Motor neuron (in vitro differentiated cells): Measurements from ENCODE around the gene PGK2. TPM values are rescaled to one million over a fixed set of nuclear protein-coding genes. Genes with fewer than 3 reads are reported as not detected.

Experiments used
- ATAC-seq, 8 experiments: fragments of 200-7000 bp; cut with Tn5 transposase; replicated peaks in 6 of 8; 2 replicates each; pipeline ENCODE4 v1.8.0; 2021; ENCODE audit warnings: mild to moderate bottlenecking in 8 of 8, moderate library complexity in 8 of 8
- H3K27ac ChIP-seq, 2 donors: fragments of 250-450 bp; sonication (Bioruptor Pico); 2 replicates each; pipeline ENCODE4 v1.9.0; 2021; ENCODE audit warnings: antibody characterized with exemption in 2 of 2, mild to moderate bottlenecking in 2 of 2, moderate library complexity in 1 of 2
- H3K4me1 ChIP-seq, 2 donors: fragments of 250-450 bp; sonication (Bioruptor Pico); replicated peaks in 1 of 2; 2 replicates each; pipeline ENCODE4 v1.6.1; 2021; ENCODE audit warnings: antibody characterized with exemption in 2 of 2, mild to moderate bottlenecking in 2 of 2, moderate library complexity in 1 of 2
- H3K4me3 ChIP-seq, 5 donors: fragments of 250-450 bp; sonication (Bioruptor Pico); 2 replicates each; pipeline ENCODE4 v1.9.0; 2021; ENCODE audit warnings: antibody characterized with exemption in 5 of 5, mild to moderate bottlenecking in 5 of 5, moderate library complexity in 4 of 5
- WGBS, 10 experiments: fragments of 450-650 bp; shearing (Covaris generic); methylation state at CpG; one replicate each; pipeline ENCODE4 v1.0.0; 2022; 5-methylcytosine and 5-hydroxymethylcytosine counted together
- in situ Hi-C, 9 experiments: fragments of 400-800 bp; cut with MboI; loops; one replicate each; pipeline ENCODE4 v1.15.0; 2021; ENCODE audit warnings: low sequenced_read_pairs in 9 of 9, low pct_unique_long_range_greater_than_20kb in 2 of 9; ENCODE audit not compliant: unreplicated experiment in 9 of 9
- total RNA-seq, 8 experiments: library from RNA; unstranded; fragments of 300-600 nt; gene quantifications; 2 replicates each; pipeline versions ENCODE4 v1.2.3 to v1.2.4, GENCODE V29; 2022

Gene PGK2
- total RNA-seq, 8 experiments from 2014 or later = 0.33 TPM; not detected in 7

GRCh38 chr6:49782725-49783124, 4.4 kb downstream of the PGK2 start:
- Histone ChIP-seq H3K4me3 (no peak overlapping the region), H3K27ac (no peak overlapping the region), H3K4me1 (no peaks in the 10 kb centered on the region)
- WGBS, 10 experiments = 34 to 100% (median 93%) methylated on average over 2 to 7 of the region's 7 CpGs; no CpG with 5 or more reads in 1 of the 10 experiments
- in situ Hi-C loops = no loop called here
- no peak for ATAC-seq

DNA sequence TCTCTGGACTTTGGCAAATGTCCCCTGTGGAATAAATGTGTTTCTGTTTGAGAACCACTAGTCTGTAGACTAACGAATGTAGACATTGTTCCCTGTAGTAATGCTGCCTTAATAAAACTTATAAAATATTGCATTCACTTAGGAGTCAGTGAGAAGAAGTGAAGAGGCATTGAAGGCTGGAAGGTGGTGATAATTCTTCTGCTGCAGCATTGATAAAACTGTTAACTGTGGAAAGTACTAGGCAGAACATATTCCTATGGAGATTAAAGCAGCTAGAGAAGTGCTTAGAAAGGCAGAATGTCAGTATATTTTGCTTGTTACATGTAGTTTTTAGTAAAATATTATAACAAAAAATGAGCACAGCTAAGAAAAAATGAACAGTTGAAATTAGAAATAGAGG, 4.8 kb downstream of the PGK2 start:
- H3K4me3 ChIP-seq = no peak overlapping the region
- H3K27ac ChIP-seq = no peak overlapping the region
- in situ Hi-C loops = no loop called here
- H3K4me1 ChIP-seq = no peaks in the 10 kb centered on the region
- 0 to 100% (median 67%) methylated on average over 1 of the region's 1 CpG; no CpG with 5 or more reads in 3 of the 10 experiments for WGBS, 10 experiments
- ATAC-seq = no peak

DNA sequence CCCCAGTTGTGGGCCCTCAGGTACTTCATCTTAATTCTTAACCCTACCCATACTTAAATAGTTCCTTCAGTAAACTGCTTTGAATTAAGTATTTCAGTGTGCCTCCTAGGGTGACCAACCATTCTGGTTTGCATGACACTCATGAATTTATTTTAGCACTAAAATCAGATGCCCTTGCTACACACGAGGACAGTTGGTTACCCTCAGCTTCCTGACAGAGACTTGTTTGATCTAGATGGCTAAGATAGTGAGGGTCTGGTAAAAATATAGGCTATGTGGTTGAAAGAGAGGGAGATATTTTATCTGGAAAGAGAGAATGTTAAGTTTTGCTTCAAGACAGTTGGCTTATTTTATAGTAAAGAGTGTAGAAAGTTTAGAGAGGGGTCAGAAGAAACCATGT, 10.6 kb downstream of the PGK2 start:
- WGBS, 10 experiments = 0 to 67% (median 48%) methylated on average over 1 of the region's 1 CpG; no CpG with 5 or more reads in 4 of the 10 experiments
- ATAC-seq = no peak
- in situ Hi-C loops = no loop called here
- no peak overlapping the region for H3K27ac ChIP-seq
- no peak overlapping the region for H3K4me3 ChIP-seq
- no peaks in the 10 kb centered on the region for H3K4me1 ChIP-seq

DNA sequence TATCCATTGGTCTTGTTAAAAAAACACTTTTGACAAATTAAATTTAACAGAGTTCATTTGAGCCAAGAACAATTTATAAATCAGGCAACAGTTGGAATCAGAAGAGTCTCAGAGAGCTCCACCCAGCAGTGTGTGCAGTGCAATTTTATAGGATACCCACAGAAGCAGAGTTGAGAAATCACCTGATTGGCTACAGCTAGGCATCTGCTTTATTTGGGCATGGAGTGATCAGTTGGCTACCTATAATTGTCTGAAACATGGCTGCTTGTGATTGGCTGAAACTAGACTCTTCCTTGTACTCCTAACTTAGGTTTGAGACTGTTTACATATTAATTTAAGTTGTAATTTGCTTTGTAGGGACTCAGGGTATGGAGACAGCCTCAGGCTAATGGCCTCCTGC, 12.0 kb downstream of the PGK2 start:
- Histone ChIP-seq H3K27ac (no peak overlapping the region), H3K4me1 (no peaks in the 10 kb centered on the region), H3K4me3 (no peak overlapping the region)
- no peak for ATAC-seq
- in situ Hi-C loops = no loop called here

DNA sequence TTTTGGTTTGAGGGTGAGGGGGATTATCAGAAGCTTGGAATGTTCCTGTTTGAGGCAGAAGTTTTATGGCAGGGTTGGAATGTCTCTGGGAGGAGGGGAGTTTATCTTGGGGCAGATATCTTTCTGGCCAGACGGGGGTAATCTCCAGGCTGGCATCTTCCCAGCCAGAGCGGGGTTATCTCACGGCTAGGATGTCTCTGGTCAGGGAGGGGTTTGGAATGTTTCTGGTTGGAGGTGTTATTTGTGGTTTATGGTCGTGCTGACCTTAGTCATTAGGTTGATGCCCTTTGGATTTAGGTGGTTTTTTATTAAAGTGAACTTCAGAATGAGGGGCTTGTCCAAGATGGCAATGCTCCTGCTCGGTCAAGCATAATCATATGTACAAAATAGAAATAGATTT, 14.8 kb downstream of the PGK2 start:
- ATAC-seq = no peak
- Histone ChIP-seq H3K4me3 (no peak overlapping the region), H3K4me1 (no peaks in the 10 kb centered on the region), H3K27ac (no peak overlapping the region)
- WGBS, 10 experiments = 0 to 85% (median 54%) methylated on average over 1 to 5 of the region's 5 CpGs; no CpG with 5 or more reads in 3 of the 10 experiments
- in situ Hi-C loops = no loop called here

GRCh38 chr6:49766762-49767161, 20.3 kb downstream of the PGK2 start:
- no peak for ATAC-seq
- Histone ChIP-seq H3K27ac (no peak overlapping the region), H3K4me1 (no peaks in the 10 kb centered on the region), H3K4me3 (no peak overlapping the region)
- WGBS, 10 experiments = 0 to 92% (median 55%) methylated on average over 2 of the region's 2 CpGs; no CpG with 5 or more reads in 2 of the 10 experiments
- in situ Hi-C loops = no loop called here

DNA sequence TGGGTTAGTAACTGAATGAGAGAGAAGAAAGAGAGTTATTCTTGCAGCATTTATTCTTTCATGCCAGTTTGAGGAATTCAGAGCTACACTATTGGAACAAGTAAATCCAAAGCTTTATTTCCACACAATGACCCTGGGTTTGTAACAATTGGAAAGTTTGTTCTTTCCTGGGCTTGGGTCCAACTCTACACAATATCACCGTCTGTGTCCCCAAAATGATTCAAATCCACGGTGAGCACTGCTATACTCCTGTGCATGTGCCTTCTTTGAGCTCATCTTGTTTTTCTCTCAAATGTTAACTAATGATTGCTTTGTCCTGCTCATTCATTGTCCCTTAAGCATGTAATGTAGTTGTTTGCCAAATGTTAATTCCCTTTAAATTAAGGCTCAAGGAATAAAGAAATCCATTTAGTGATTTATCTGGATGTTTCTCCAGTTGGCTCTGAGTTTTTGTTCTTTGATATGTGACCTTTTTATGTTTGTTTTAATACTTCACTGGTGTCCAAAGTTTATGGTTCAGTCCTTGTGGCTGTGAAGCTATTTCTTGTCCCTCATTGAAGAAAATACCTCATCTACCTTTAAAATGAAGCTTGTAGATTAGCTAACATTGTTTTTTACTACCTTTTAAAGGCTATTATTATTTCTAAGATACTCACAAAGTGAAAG, 22.4 kb downstream of the PGK2 start:
- ATAC-seq = peak in 1 of 8 experiments; percentile 69
- Histone ChIP-seq H3K4me3 (no peak overlapping the region), H3K4me1 (no peaks in the 10 kb centered on the region), H3K27ac (no peak overlapping the region)
- 0 to 88% (median 50%) methylated on average over 1 to 2 of the region's 2 CpGs; no CpG with 5 or more reads in 1 of the 10 experiments for WGBS, 10 experiments
- in situ Hi-C loops = no loop called here

DNA sequence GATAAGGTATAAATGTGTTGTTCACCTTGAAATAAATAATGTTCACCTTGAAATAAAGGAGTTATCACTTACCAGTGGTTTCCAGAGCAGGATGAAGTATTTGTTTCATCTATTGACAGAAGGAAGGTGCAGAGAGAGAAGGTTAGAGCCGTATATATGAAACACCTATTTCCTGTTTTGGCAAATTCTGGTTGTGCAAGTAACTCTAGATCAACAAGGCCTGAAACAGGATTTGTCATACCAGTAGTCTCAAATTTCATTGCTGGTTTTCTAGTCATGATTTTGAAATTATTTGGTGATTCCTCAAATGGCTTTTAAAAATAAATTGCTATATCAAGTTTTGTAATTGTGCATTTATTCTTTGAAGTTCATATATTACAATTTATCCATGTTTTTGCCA, 42.8 kb downstream of the PGK2 start, which contains the start of gene CRISP3:
CRISP3 (minus strand) TSS at position 130 of the 400 bp plus-strand sequence; CDS start at position 109, 21 bp downstream.
- Histone ChIP-seq H3K27ac (no peak within 1 kb of the TSS), H3K4me3 (no peak within 1 kb of the TSS), H3K4me1 (peaks cover 0 to 5% of the 10 kb centered on the region in 2 donors)
- WGBS, 10 experiments = 0 to 100% (median 53%) methylated on average over 1 of the region's 1 CpG; no CpG with 5 or more reads in 2 of the 10 experiments
- in situ Hi-C loops = no loop called here
- ATAC-seq = no peak

GRCh38 chr6:49743429-49743828, 43.7 kb downstream of the PGK2 start:
- Histone ChIP-seq H3K4me1 (peaks cover 0 to 10% of the 10 kb centered on the region in 2 donors), H3K4me3 (no peak overlapping the region), H3K27ac (no peak overlapping the region)
- in situ Hi-C loops = no loop called here
- no peak for ATAC-seq
- whole genome bisulfite sequencing, 10 experiments = 14 to 100% (median 92%) methylated on average over 1 to 4 of the region's 4 CpGs

DNA sequence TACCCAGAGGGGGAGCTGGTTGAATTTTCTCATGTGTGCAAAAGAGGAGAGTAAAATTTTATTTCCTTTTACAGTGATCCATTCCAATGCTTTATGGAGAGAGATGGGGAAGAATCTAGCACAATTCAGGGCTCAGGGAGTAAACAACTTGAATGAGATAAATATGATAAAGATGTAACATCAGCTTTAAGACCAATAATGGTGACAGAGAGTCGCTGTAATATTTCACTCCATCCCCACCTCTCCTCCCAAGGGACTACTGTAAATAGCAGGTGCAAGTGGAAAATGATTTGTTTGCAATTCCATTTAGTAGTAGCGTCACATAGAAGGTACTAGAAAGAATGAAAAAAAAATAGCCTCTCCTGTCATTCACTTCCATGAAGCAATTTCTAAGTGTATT, 47.7 kb downstream of the PGK2 start:
- Histone ChIP-seq H3K4me3 (no peak overlapping the region), H3K4me1 (peaks cover 0 to 10% of the 10 kb centered on the region in 2 donors), H3K27ac (no peak overlapping the region)
- WGBS, 10 experiments = 0 to 67% (median 42%) methylated on average over 1 to 2 of the region's 2 CpGs; no CpG with 5 or more reads in 1 of the 10 experiments
- in situ Hi-C loops = no loop called here
- ATAC-seq = peak in 3 of 8 experiments; percentile 76 to 83 (median 77)

DNA sequence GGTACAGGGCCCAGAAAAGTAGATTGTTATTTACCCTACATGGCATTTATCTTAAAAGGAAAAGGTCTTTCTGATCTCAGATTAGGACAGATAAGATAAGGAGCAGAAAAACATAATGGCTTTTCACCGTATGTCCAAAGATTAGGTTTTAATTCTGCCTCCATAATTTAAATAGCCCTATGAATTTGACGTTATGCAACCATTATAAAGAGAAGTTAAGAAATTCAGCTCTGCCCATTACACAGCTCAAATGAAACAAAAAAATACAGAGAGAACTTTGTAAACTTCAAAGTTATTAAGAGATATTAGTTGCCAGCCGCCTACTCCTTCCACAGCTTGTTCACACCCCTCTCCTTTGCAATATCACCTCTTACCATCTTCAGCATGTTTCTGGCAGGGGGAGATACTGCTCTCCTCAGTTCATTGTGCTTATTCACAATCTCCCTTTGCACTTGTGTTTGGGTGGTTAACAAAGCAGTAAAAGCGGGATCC, 51.0 kb downstream of the PGK2 start:
- in situ Hi-C loops = no loop called here
- whole genome bisulfite sequencing, 10 experiments = 0 to 100% (median 72%) methylated on average over 1 to 4 of the region's 4 CpGs; no CpG with 5 or more reads in 1 of the 10 experiments
- ATAC-seq = no peak
- H3K27ac ChIP-seq = no peak overlapping the region
- H3K4me3 ChIP-seq = no peak overlapping the region
- H3K4me1 ChIP-seq = peaks cover 0 to 10% of the 10 kb centered on the region in 2 donors
